Nephron progenitor cell (in vitro differentiated cells): Measurements from ENCODE around the gene CCDC170.

ENCODE experiments used
- DNase-seq: peaks from one replicate; pipeline ENCODE4 v3.0.0; 2021
- H3K27ac Mint-ChIP-seq: 2 replicates; pipeline ENCODE4 v1.8.0; 2021; ENCODE audit warnings: mild to moderate bottlenecking, moderate library complexity, mixed read lengths
- H3K27me3 Mint-ChIP-seq: 2 replicates; pipeline ENCODE4 v1.8.0; 2021; ENCODE audit warnings: mild to moderate bottlenecking, low read depth, mixed read lengths; ENCODE audit not compliant: poor library complexity
- H3K36me3 Mint-ChIP-seq: 2 replicates; pipeline ENCODE4 v1.8.0; 2021; ENCODE audit warnings: low read depth, mixed read lengths
- H3K4me1 Mint-ChIP-seq: 2 replicates; pipeline ENCODE4 v1.8.0; 2021; ENCODE audit warnings: mixed read lengths
- H3K4me3 Mint-ChIP-seq: 2 replicates; pipeline ENCODE4 v1.8.0; 2021; ENCODE audit warnings: mild to moderate bottlenecking, moderate library complexity, mixed read lengths
- H3K9me3 Mint-ChIP-seq: 2 replicates; pipeline ENCODE4 v1.8.0; 2021; ENCODE audit warnings: mild to moderate bottlenecking, moderate library complexity, mixed read lengths
- CTCF ChIP-seq: fragments of 200-600 bp; sonication (generic); IDR thresholded peaks from 2 replicates; pipeline ENCODE4 v1.5.0; 2021; ENCODE audit warnings: antibody characterized with exemption

CCDC170 gene

DNA sequence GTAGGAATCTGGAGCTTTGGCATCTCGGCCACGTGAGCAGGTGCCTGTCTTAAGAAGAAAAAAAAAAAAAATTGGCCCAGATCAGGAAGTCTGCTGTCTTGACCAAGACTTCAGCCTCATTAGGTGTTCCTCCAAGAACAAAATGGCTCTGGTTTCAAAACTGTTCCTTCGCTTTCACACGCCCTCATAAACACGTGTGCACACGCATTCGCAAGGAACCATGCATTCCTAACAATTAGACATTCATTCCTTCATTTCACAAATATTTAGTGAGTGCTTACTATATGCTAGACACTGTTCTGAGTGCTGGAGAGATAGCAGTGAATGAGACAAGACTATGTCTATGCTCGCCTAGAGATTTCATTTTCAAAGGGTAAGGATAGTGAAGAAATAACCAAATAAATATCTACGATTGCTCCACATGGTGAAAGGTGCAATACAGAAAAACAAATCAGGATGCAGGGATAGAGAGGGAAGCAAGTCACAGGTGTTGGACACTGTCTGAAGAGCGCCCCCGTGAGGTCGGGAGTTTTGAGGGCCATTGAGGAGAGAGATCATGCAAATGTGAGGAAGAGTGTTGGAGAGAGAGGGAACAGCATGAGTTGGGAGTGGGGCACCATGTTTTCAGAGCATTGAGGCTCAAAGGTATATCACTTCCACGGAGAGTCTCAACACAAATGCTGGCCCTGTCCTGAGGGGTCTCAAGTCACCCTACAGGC lies 53.3 kb downstream of the CCDC170 start:
- Mint-ChIP-seq H3K4me3 (no peak overlapping the region), H3K27me3 (peaks cover 3% of the 10 kb centered on the region), H3K36me3 (no peaks in the 10 kb centered on the region), H3K9me3 (no peaks in the 10 kb centered on the region), H3K27ac (no peak overlapping the region), H3K4me1 (no peaks in the 10 kb centered on the region)
- TF ChIP-seq CTCF = no peak
- DNase-seq = no peak

- Mint-ChIP-seq H3K36me3 (no peaks in the 10 kb centered on the region), H3K27ac (no peak overlapping the region), H3K9me3 (no peaks in the 10 kb centered on the region), H3K27me3 (peaks cover 3% of the 10 kb centered on the region), H3K4me1 (no peaks in the 10 kb centered on the region), H3K4me3 (no peak overlapping the region)
- TF ChIP-seq CTCF = no peak
- DNase-seq = no peak
These were observed 54.4 kb downstream of the CCDC170 start for GRCh38 chr6:151548201-151548600.

DNA sequence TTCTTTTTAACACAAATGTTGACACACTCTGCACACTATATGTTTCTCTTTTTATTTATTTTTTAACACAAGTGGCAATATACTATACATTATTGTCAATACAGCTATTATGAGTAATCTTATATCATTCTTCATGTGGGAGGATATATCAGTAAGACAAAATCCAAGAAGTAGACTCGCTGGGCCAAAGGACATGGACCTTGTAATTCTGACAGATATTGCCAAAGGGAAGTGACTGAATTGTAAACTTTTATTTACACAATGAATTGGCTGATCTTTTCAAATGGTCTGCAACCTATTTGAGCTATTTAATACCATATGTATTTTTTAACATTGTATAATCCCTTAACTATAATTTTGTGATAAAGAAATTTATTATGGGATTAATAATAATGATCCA lies 56.0 kb downstream of the CCDC170 start:
- Mint-ChIP-seq H3K9me3 (no peaks in the 10 kb centered on the region), H3K36me3 (no peaks in the 10 kb centered on the region), H3K27ac (no peak overlapping the region), H3K27me3 (peaks cover 3% of the 10 kb centered on the region), H3K4me1 (no peaks in the 10 kb centered on the region), H3K4me3 (no peak overlapping the region)
- no peak for TF ChIP-seq CTCF
- no peak for DNase-seq

- Mint-ChIP-seq H3K4me3 (no peak overlapping the region), H3K27me3 (peaks cover 3% of the 10 kb centered on the region), H3K27ac (no peak overlapping the region), H3K4me1 (no peaks in the 10 kb centered on the region), H3K36me3 (no peaks in the 10 kb centered on the region), H3K9me3 (no peaks in the 10 kb centered on the region)
- DNase-seq = no peak
- no peak for TF ChIP-seq CTCF
These were observed 56.8 kb downstream of the CCDC170 start for GRCh38 chr6:151550618-151551017.

DNA sequence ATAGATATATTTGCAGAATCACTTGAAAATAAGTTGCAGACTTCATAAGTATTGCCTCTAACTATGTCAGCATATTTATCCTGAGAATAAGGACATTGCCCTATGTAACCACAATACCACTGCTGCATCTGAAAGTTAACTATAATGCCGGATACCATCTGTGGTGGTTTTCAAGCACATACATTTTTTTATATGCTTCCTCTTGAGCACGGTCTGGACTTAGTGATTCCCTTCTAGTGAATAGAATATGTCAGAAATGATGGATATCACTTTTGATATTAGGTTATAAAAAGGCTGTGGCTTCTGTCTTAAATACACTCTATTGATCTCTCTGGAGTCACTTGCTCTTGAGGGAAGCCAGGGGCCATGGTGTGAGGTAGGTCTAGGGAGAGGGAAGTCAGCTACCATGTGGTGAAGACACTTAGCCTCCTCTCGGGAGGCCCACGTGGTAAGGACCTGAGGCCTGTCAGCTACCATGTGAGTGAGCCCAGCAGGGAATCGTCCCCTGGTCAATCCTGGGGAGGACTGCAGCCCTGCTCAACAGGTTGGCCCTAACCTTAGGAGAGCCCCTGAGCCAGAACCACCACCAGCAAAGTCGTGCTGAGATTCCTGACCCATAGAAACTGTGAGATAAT lies 57.5 kb downstream of the CCDC170 start:
- no peaks in the 10 kb centered on the region for H3K4me1 Mint-ChIP-seq
- no peak for TF ChIP-seq CTCF
- no peaks in the 10 kb centered on the region for H3K36me3 Mint-ChIP-seq
- no peak for DNase-seq
- H3K27me3 Mint-ChIP-seq = peaks cover 2% of the 10 kb centered on the region
- no peak overlapping the region for H3K4me3 Mint-ChIP-seq
- no peaks in the 10 kb centered on the region for H3K9me3 Mint-ChIP-seq
- H3K27ac Mint-ChIP-seq = no peak overlapping the region
